ENCODE data around the gene GSTM4. TPM values are rescaled to one million over a fixed set of nuclear protein-coding genes. Genes with fewer than 3 reads are reported as not detected.

Gene GSTM4
- polyA plus RNA-seq, 1 donor from 2014 or later: 22.3 TPM

GRCh38 chr1:109621379-109622136 lies 34.3 kb upstream of the GSTM4 start:
- H3K9me3 Mint-ChIP-seq: no peaks in the 10 kb centered on the region
- H3K27me3 Mint-ChIP-seq: no peaks in the 10 kb centered on the region
- peaks cover 38 to 39% (median 38%) of the 10 kb centered on the region in 3 donors for H3K4me1 Mint-ChIP-seq
- peak overlapping the region; percentile 42 to 94 (median 89) for H3K27ac Mint-ChIP-seq
- H3K36me3 Mint-ChIP-seq: peaks cover 5% of the 10 kb centered on the region
- peak overlapping the region; percentile 91 to 99 (median 96) for H3K4me3 Mint-ChIP-seq

GRCh38 chr1:109622137-109622892 lies 33.6 kb upstream of the GSTM4 start:
- H3K27me3 Mint-ChIP-seq: no peaks in the 10 kb centered on the region
- H3K27ac Mint-ChIP-seq: peak overlapping the region; percentile 48 to 97 (median 89)
- H3K9me3 Mint-ChIP-seq: no peaks in the 10 kb centered on the region
- peak overlapping the region; percentile 91 to 99 (median 96) for H3K4me3 Mint-ChIP-seq
- H3K4me1 Mint-ChIP-seq: peaks cover 31 to 39% (median 38%) of the 10 kb centered on the region in 3 donors
- H3K36me3 Mint-ChIP-seq: peaks cover 7% of the 10 kb centered on the region

DNA sequence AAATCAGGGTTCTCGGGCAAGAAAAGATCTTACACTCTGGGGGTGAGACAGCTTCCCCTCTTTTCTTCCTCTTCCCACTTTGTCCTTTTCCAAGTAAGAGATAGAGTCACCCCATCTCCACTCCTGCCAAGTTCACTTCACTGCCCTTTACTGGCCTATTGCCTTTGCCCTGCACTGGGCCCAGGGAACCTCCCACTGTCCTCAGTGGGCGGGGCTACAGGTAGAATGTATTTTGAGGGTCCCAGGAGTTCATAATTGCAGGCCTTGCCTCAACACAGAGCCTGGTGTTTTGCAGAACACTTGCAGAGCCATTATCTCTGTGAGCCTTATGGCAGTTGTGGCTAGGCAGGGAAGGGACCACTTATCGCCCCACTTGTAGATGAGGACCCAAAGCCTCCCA lies 33.0 kb upstream of the GSTM4 start:
- H3K27me3 Mint-ChIP-seq: no peaks in the 10 kb centered on the region
- H3K9me3 Mint-ChIP-seq: no peaks in the 10 kb centered on the region
- H3K4me1 Mint-ChIP-seq: peaks cover 27 to 39% (median 36%) of the 10 kb centered on the region in 3 donors
- peaks cover 8% of the 10 kb centered on the region for H3K36me3 Mint-ChIP-seq
- H3K4me3 Mint-ChIP-seq: peak overlapping the region; percentile 17 to 96 (median 85)
- H3K27ac Mint-ChIP-seq: peak overlapping the region; percentile 54 to 97 (median 89)

DNA sequence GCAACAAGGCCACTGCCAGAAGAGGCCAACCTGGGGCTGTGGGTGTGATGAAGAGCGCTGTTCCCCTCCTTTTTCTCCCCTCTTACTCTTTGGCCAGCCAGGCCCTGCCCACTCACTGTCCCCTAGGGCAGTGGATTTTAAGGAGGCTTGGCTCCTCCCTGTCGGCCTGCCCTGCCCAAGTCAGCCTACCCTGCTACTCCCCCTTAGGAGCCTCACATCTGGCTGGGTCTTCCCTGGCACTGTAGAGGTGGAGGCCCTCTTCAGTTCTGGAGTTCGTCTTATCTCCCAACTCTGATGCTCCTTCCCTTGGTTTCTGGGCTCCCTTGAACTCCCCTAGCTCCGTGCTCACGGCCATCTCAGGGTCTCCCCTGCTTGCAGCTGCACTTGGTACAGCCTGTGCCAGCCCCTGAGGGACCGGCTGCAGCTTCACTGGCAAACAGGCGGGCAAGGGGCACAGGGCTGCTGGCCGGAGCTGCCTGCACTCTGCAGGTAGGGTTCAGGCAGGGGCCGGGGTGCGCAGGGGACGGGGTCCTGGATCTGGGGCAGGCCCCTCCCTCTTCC lies 32.2 kb upstream of the GSTM4 start:
- peak overlapping the region; percentile 86 to 97 (median 89) for H3K27ac Mint-ChIP-seq
- peak overlapping the region; percentile 62 to 96 (median 90) for H3K4me3 Mint-ChIP-seq
- H3K9me3 Mint-ChIP-seq: no peaks in the 10 kb centered on the region
- no peaks in the 10 kb centered on the region for H3K27me3 Mint-ChIP-seq
- peaks cover 23 to 37% (median 36%) of the 10 kb centered on the region in 3 donors for H3K4me1 Mint-ChIP-seq
- H3K36me3 Mint-ChIP-seq: peaks cover 8% of the 10 kb centered on the region

DNA sequence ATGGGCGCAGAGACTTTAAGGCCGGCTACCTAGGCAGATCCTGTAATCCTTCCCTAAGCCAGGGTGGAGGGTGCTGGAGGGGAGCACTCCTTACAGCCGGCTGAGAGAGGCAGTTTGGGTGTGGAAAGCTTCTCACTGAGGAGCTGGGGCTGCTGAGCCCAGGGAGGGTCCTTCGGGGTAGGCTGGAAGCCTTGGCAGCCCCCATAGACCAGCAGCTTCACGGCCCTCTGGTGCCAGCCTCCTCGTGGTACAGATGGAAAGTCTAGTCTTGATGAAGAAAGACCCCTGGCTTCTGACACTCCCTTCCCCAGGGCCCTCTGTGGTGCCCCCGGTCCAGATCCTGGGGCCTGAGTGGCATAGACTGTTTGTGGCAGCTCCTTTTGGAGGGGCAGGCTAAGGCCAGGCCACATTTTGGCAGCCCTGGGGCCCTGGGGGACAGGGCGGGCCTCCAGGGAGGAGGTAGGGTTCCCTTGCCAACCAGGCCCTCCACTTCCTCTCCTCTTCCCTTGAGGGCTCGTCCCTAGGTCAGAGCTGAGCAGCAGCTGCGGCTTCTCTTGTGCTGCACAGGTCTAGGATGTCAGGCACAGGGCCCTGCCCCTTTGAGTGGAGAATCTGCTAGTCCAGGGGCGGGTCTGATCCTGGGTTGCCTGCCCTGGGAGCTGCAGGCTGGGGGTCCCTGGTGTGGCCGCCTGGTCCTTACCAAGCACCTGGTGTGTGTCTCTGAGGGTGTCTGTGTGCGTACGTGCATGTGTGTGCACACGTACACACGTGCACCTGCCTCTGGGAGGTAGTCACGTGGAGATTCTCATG lies 31.5 kb upstream of the GSTM4 start:
- Mint-ChIP-seq H3K27ac (peak overlapping the region; percentile 80 to 89 (median 86)), H3K4me3 (peak overlapping the region; percentile 38 to 96 (median 90)), H3K9me3 (no peaks in the 10 kb centered on the region), H3K36me3 (peaks cover 8% of the 10 kb centered on the region), H3K27me3 (no peaks in the 10 kb centered on the region), H3K4me1 (peaks cover 19 to 32% (median 30%) of the 10 kb centered on the region in 3 donors)

GRCh38 chr1:109625176-109625575 lies 30.7 kb upstream of the GSTM4 start:
- H3K4me3 Mint-ChIP-seq: peak overlapping the region in 1 of 4 donors; percentile 88

DNA sequence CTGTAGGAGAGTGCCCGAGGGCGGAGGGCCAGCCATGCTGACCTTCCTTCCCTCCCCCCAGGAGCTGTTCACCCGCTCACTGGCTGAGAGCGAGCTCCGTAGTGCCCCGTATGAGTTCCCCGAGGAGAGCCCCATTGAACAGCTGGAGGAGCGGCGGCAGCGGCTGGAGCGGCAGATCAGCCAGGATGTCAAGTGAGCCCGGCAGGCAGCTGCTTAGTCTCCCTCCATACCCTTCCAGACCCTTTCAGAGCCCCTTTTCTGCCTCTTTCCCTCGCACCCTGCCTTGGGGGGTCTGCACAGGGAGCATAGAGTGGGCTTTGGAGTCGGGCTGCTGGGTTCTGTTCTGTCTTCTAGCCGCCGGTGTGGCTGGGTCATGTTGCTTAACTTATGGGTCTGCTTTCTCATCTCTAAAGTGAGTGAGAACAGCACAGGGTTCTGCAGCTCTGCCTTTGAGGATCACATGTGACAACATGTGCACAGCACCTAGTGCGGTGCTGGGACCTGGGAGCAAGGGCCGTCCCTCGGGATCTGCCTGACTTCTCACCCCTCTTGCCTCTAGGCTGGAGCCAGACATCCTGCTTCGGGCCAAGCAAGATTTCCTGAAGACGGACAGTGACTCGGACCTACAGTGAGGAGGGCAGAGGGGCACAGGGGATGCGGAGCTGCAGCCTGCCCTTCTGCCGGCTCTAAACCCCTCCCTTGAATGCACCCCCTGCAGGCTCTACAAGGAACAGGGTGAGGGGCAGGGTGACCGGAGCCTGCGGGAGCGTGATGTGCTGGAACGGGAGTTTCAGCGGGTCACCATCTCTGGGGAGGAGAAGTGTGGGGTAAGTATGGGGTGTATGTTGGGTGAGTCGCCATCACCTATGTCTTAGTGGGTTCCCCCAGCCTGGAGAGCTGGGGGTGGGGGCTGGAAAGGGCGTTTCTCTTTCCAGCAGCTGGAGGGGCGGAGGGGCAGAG lies 30.0 kb upstream of the GSTM4 start:
- Mint-ChIP-seq H3K36me3 (peaks cover 8% of the 10 kb centered on the region), H3K9me3 (no peaks in the 10 kb centered on the region), H3K27me3 (no peaks in the 10 kb centered on the region), H3K27ac (peak overlapping the region; percentile 63 to 79 (median 73)), H3K4me3 (peak overlapping the region in 1 of 4 donors; percentile 80), H3K4me1 (peaks cover 16 to 33% (median 28%) of the 10 kb centered on the region in 3 donors)

More at GRCh38 chr1:109625176-109625575, 30.7 kb upstream of the GSTM4 start:
- Mint-ChIP-seq H3K9me3 (no peaks in the 10 kb centered on the region), H3K4me1 (peaks cover 16 to 33% (median 28%) of the 10 kb centered on the region in 3 donors), H3K27me3 (no peaks in the 10 kb centered on the region), H3K36me3 (peaks cover 8% of the 10 kb centered on the region), H3K27ac (peak overlapping the region; percentile 79 to 89 (median 80))

GRCh38 chr1:109626682-109627408 lies 29.1 kb upstream of the GSTM4 start:
- H3K27me3 Mint-ChIP-seq: no peaks in the 10 kb centered on the region
- H3K9me3 Mint-ChIP-seq: no peaks in the 10 kb centered on the region
- peaks cover 8% of the 10 kb centered on the region for H3K36me3 Mint-ChIP-seq
- H3K4me1 Mint-ChIP-seq: peaks cover 16 to 28% (median 26%) of the 10 kb centered on the region in 3 donors
- H3K27ac Mint-ChIP-seq: peak overlapping the region; percentile 55 to 73 (median 63)
- H3K4me3 Mint-ChIP-seq: no peak overlapping the region

DNA sequence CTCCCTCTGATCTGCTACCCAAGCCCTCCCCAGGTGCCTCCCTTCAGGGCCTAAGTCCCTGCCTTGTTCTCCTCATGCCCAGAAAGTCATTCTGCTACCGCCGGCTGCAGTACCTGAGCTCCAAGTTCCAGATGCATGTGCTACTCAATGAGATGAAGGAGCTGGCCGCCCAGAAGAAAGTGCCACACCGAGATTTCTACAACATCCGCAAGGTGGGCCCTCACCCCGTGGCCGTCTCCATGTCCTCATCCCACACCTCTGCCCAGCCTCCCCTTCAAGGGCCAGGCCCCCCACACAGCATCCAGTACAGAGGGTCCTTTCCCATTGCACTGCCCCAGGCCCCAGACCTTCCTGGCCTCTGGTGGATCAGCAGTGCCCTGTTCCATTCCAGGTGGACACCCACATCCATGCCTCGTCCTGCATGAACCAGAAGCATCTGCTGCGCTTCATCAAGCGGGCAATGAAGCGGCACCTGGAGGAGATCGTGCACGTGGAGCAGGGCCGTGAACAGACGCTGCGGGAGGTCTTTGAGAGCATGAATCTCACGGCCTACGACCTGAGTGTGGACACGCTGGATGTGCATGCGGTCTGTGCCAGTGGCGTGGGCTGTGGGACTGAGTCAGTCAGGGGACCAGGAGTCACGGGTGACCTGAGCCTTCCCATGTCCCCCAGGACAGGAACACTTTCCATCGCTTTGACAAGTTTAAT lies 28.1 kb upstream of the GSTM4 start:
- Mint-ChIP-seq H3K9me3 (no peaks in the 10 kb centered on the region), H3K4me3 (no peak overlapping the region), H3K27me3 (no peaks in the 10 kb centered on the region), H3K4me1 (peaks cover 11 to 19% (median 18%) of the 10 kb centered on the region in 3 donors), H3K36me3 (peaks cover 8% of the 10 kb centered on the region), H3K27ac (peak overlapping the region in 1 of 3 donors; percentile 92)

DNA sequence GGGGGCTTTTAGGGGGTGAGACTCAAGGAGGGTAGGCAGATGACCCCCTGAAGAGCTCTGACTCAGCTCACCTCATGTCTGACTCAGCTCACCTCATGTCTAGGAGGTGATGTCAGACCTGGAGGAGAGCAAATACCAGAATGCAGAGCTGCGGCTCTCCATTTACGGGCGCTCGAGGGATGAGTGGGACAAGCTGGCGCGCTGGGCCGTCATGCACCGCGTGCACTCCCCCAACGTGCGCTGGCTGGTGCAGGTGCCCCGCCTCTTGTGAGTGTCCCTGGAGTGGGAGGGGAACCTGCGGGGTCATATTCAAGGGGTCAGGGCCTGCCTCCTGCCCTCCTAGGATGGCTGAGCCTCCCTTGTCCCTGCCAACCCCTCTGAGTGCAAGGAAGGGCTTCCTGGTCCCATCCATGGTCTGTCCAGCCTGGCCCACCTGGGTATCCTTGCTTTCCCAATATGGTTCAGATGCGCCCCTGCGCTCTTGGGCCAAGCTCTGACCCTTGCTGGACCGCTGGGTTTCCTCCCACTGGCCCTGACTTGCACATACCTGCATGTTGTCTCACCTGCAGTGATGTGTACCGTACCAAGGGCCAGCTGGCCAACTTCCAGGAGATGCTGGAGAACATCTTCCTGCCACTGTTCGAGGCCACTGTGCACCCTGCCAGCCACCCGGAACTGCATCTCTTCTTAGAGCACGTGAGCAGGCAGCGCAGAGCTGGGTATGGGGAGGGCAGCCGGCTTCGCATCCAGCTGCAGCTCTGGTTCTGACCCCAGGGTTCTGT lies 27.2 kb upstream of the GSTM4 start:
- peak overlapping the region in 1 of 3 donors; percentile 92 for H3K27ac Mint-ChIP-seq
- no peaks in the 10 kb centered on the region for H3K9me3 Mint-ChIP-seq
- peaks cover 3 to 13% (median 9%) of the 10 kb centered on the region in 3 donors for H3K4me1 Mint-ChIP-seq
- no peaks in the 10 kb centered on the region for H3K27me3 Mint-ChIP-seq
- H3K36me3 Mint-ChIP-seq: peaks cover 8% of the 10 kb centered on the region
- no peak overlapping the region for H3K4me3 Mint-ChIP-seq

- Mint-ChIP-seq H3K9me3 (no peaks in the 10 kb centered on the region), H3K27me3 (no peaks in the 10 kb centered on the region), H3K36me3 (peaks cover 8% of the 10 kb centered on the region), H3K27ac (peak overlapping the region in 1 of 3 donors; percentile 92), H3K4me3 (no peak overlapping the region), H3K4me1 (peaks cover 3 to 11% (median 5%) of the 10 kb centered on the region in 3 donors)
Observed at GRCh38 chr1:109629372-109630030, 26.4 kb upstream of the GSTM4 start.

All from IgD-negative memory B cell (primary cell).